ENCODE data around the gene HCFC2.
A peak's percentile ranks its signal among the peaks of the same experiment; 100 is the strongest.

DNA sequence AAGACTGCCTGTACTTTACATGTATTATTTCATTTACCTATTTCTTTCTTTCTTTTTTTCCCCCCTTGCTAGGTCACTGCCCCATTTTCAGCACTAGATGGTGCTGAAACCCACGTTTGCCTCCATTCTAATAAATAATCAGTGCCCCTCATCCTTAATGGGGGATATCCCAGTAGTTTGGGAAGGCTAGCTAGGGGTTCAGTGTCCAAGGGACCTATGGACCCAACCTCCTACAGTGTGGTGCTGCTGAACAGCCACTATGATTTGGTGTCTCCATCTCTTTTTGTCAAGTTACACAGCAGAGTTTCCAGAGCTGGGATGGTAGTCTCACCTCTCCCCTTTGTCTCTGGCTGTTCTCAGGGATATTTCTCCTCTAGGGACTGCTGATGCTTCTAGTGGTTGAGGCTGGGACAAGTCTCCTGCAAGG, 6.5 kb upstream of the HCFC2 start:
- TF ChIP-seq, protein P1, sequence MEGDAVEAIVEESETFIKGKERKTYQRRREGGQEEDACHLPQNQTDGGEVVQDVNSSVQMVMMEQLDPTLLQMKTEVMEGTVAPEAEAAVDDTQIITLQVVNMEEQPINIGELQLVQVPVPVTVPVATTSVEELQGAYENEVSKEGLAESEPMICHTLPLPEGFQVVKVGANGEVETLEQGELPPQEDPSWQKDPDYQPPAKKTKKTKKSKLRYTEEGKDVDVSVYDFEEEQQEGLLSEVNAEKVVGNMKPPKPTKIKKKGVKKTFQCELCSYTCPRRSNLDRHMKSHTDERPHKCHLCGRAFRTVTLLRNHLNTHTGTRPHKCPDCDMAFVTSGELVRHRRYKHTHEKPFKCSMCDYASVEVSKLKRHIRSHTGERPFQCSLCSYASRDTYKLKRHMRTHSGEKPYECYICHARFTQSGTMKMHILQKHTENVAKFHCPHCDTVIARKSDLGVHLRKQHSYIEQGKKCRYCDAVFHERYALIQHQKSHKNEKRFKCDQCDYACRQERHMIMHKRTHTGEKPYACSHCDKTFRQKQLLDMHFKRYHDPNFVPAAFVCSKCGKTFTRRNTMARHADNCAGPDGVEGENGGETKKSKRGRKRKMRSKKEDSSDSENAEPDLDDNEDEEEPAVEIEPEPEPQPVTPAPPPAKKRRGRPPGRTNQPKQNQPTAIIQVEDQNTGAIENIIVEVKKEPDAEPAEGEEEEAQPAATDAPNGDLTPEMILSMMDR (conservative IDR thresholded peaks at IDR 0.05; ENCODE audit: low read length), result peak; percentile 88
- no peak for TF ChIP-seq EZH2phosphoT487 (IDR thresholded peaks at IDR 0.05; ENCODE audit: borderline replicate concordance)

All from Loucy (cell line).